Measurements from ENCODE around the gene PARVA.

GRCh38 chr11:12386745-12387144 is 9.4 kb downstream of the PARVA start:
- TF ChIP-seq, protein P1, sequence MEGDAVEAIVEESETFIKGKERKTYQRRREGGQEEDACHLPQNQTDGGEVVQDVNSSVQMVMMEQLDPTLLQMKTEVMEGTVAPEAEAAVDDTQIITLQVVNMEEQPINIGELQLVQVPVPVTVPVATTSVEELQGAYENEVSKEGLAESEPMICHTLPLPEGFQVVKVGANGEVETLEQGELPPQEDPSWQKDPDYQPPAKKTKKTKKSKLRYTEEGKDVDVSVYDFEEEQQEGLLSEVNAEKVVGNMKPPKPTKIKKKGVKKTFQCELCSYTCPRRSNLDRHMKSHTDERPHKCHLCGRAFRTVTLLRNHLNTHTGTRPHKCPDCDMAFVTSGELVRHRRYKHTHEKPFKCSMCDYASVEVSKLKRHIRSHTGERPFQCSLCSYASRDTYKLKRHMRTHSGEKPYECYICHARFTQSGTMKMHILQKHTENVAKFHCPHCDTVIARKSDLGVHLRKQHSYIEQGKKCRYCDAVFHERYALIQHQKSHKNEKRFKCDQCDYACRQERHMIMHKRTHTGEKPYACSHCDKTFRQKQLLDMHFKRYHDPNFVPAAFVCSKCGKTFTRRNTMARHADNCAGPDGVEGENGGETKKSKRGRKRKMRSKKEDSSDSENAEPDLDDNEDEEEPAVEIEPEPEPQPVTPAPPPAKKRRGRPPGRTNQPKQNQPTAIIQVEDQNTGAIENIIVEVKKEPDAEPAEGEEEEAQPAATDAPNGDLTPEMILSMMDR (IDR thresholded peaks at IDR 0.05): no peak
- TF ChIP-seq ZFX (IDR thresholded peaks at IDR 0.05; ENCODE audit: borderline replicate concordance): no peak
